IMR-90 (cell line): ENCODE data around the gene C11orf21. TPM values are rescaled to one million over a fixed set of nuclear protein-coding genes. Genes with fewer than 3 reads are reported as not detected.

Experiments
- ATAC-seq: fragments of 200-7000 bp; cut with Tn5 transposase; 2 replicates; pipeline ENCODE4 v1.9.1; 2020; ENCODE audit warnings: low read depth, mild to moderate bottlenecking, moderate library complexity
- BruUV-seq: library from RNA; stranded (reverse); fragments of 400-500 nt; replicated peaks from 2 replicates; lab custom pipeline; 2021; lab: Mats Ljungman, UMichigan
- CTCF ChIA-PET: fragments of 300-600 bp; formaldehyde crosslinking; extraction: SDS; loops from one replicate; lab custom pipeline; 2021; ENCODE audit warnings: antibody characterized with exemption; lab: Yijun Ruan, JAX
- POLR2A ChIA-PET: fragments of 300-600 bp; sonication (Branson Sonifier 250); formaldehyde crosslinking; loops from one replicate; lab custom pipeline; 2022; ENCODE audit warnings: antibody characterized with exemption; ENCODE audit not compliant: unreplicated experiment; lab: Charles Lee
- DNase-seq: peaks from one replicate; pipeline ENCODE4 v3.0.0; 2013
- H2AFZ ChIP-seq: replicated peaks from 2 replicates; pipeline ENCODE3; 2013; ENCODE audit warnings: low read length, mild to moderate bottlenecking; ENCODE audit not compliant: poor library complexity
- H2AK5ac ChIP-seq: 2 replicates; pipeline ENCODE4 v1.6.1; 2013; ENCODE audit warnings: low read depth, low read length, inconsistent platforms
- H2AK9ac ChIP-seq: replicated peaks from 2 replicates; pipeline ENCODE3; 2013; ENCODE audit warnings: mild to moderate bottlenecking, low read depth, low read length, moderate library complexity; ENCODE audit not compliant: poor library complexity
- H2BK120ac ChIP-seq: 2 replicates; pipeline ENCODE4 v1.6.1; 2013; ENCODE audit warnings: low read depth, low read length, inconsistent platforms
- H2BK15ac ChIP-seq: 3 replicates; pipeline ENCODE4 v1.6.1; 2013; ENCODE audit warnings: low read depth, low read length, inconsistent platforms
- H2BK20ac ChIP-seq: 2 replicates; pipeline ENCODE4 v1.6.1; 2013; ENCODE audit warnings: low read depth, mild to moderate bottlenecking, inconsistent platforms, low read length, moderate library complexity
- H2BK5ac ChIP-seq: 2 replicates; pipeline ENCODE4 v1.6.1; 2013; ENCODE audit warnings: mild to moderate bottlenecking, low read depth, low read length, inconsistent platforms; ENCODE audit not compliant: poor library complexity, severe bottlenecking
- H3K14ac ChIP-seq: replicated peaks from 2 replicates; pipeline ENCODE4 v1.6.1; 2013; ENCODE audit warnings: low read depth, low read length, inconsistent platforms
- H3K18ac ChIP-seq: 2 replicates; pipeline ENCODE4 v1.6.1; 2013; ENCODE audit warnings: low read depth, low read length, control low read depth
- H3K23ac ChIP-seq: 2 replicates; pipeline ENCODE4 v1.6.1; 2013; ENCODE audit warnings: low read depth, low read length, inconsistent platforms
- H3K27ac ChIP-seq: 2 replicates; pipeline ENCODE4 v1.5.1; 2013; ENCODE audit warnings: mild to moderate bottlenecking, control low read depth, low read length; ENCODE audit not compliant: insufficient read depth
- H3K27me3 ChIP-seq: 2 replicates; pipeline ENCODE4 v1.6.1; 2013; ENCODE audit warnings: low read length; ENCODE audit not compliant: control insufficient read depth, insufficient read depth
- H3K36me3 ChIP-seq: 2 replicates; pipeline ENCODE4 v1.6.1; 2013; ENCODE audit warnings: low read length, mixed read lengths; ENCODE audit not compliant: control insufficient read depth, insufficient read depth
- H3K4ac ChIP-seq: 2 replicates; pipeline ENCODE4 v1.6.1; 2013; ENCODE audit warnings: low read depth, low read length, inconsistent platforms
- H3K4me1 ChIP-seq: 2 replicates; pipeline ENCODE4 v1.6.1; 2013; ENCODE audit warnings: low read length, mixed read lengths; ENCODE audit not compliant: control insufficient read depth, insufficient read depth
- H3K4me2 ChIP-seq: 2 replicates; pipeline ENCODE4 v1.6.1; 2013; ENCODE audit warnings: low read depth, mild to moderate bottlenecking, control low read depth, low read length, moderate library complexity
- H3K4me3 ChIP-seq: 2 replicates; pipeline ENCODE4 v1.5.1; 2013; ENCODE audit warnings: low read depth, mild to moderate bottlenecking, control low read depth, low read length, moderate library complexity; ENCODE audit not compliant: insufficient read depth
- H3K56ac ChIP-seq: 2 replicates; pipeline ENCODE4 v1.6.1; 2013; ENCODE audit warnings: low read length, inconsistent platforms; ENCODE audit not compliant: insufficient read depth; ENCODE audit errors: extremely low read depth
- H3K79me1 ChIP-seq, 2 experiments: 2 replicates each; pipeline ENCODE4 v1.6.1; 2013; ENCODE audit warnings: low read length in 2 of 2, inconsistent platforms in 1 of 2, low read depth in 1 of 2
- H3K9ac ChIP-seq: 2 replicates; pipeline ENCODE4 v1.6.1; 2013; ENCODE audit warnings: low read depth, low read length, control low read depth
- H3K9me1 ChIP-seq: 2 replicates; pipeline ENCODE4 v1.6.1; 2013; ENCODE audit warnings: low read length, inconsistent platforms; ENCODE audit not compliant: insufficient read depth
- H3K9me3 ChIP-seq: 2 replicates; pipeline ENCODE4 v1.6.1; 2013; ENCODE audit warnings: low read length; ENCODE audit not compliant: control insufficient read depth, insufficient read depth
- H4K20me1 ChIP-seq: 2 replicates; pipeline ENCODE4 v1.6.1; 2013; ENCODE audit warnings: low read length, inconsistent platforms; ENCODE audit not compliant: insufficient read depth
- H4K5ac ChIP-seq: 2 replicates; pipeline ENCODE4 v1.6.1; 2013; ENCODE audit warnings: mild to moderate bottlenecking, low read depth, low read length, control low read depth
- H4K8ac ChIP-seq, 2 experiments: 2 replicates each; pipeline ENCODE4 v1.6.1; 2013; ENCODE audit warnings: low read depth in 2 of 2, low read length in 2 of 2, control low read depth in 1 of 2, inconsistent platforms in 1 of 2
- H4K91ac ChIP-seq: 2 replicates; pipeline ENCODE4 v1.6.1; 2013; ENCODE audit warnings: low read depth, low read length, inconsistent platforms; ENCODE audit not compliant: insufficient read depth
- CEBPB ChIP-seq: IDR thresholded peaks from 2 replicates; pipeline ENCODE4 v1.6.1; 2012; ENCODE audit warnings: low read depth, low read length, improper control_type of control experiment
- FOS ChIP-seq: fragments of 150-350 bp; IDR thresholded peaks from 2 replicates; pipeline ENCODE4 v1.6.1; 2016; ENCODE audit warnings: low read depth, low read length
- MAFK ChIP-seq: IDR thresholded peaks from 2 replicates; pipeline ENCODE4 v1.6.1; 2012; ENCODE audit warnings: low read depth, low read length, improper control_type of control experiment
- NFE2L2 ChIP-seq: fragments of 150-350 bp; IDR thresholded peaks from 2 replicates; pipeline ENCODE4 v1.6.1; 2016; ENCODE audit warnings: low read depth, mild to moderate bottlenecking, low read length
- POLR2A ChIP-seq: IDR thresholded peaks from 2 replicates; pipeline ENCODE4 v1.6.1; 2012; ENCODE audit warnings: mild to moderate bottlenecking, low read depth, low read length
- RAD21 ChIP-seq: IDR thresholded peaks from 2 replicates; pipeline ENCODE4 v1.6.1; 2012; ENCODE audit warnings: low read length, improper control_type of control experiment
- RCOR1 ChIP-seq: IDR thresholded peaks from 2 replicates; pipeline ENCODE4 v1.6.1; 2012; ENCODE audit warnings: mild to moderate bottlenecking, low read length, improper control_type of control experiment; ENCODE audit not compliant: insufficient replicate concordance
- WGBS, 2 experiments: methylation state at CpG; one replicate each; pipeline versions ENCODE4 v1.1.5 to v1.1.7; 2013; ENCODE audit warnings: missing lambda C conversion rate in 2 of 2; ENCODE audit not compliant: insufficient read length in 1 of 2; ENCODE audit errors: extremely low coverage in 2 of 2; 5-methylcytosine and 5-hydroxymethylcytosine counted together
- dilution Hi-C: fragments of 300-500 bp; cut with HindIII; formaldehyde crosslinking; loops from one replicate; pipeline ENCODE4 v1.14.3; 2018; ENCODE audit warnings: low sequenced_read_pairs; ENCODE audit not compliant: unreplicated experiment
- in situ Hi-C: fragments of 300-500 bp; cut with MboI; formaldehyde crosslinking; loops from 3 replicates; pipeline ENCODE4 v1.14.3; 2019; ENCODE audit warnings: low sequenced_read_pairs, inconsistent platforms, mixed read lengths
- intact Hi-C: fragments of 100-400 bp; cut with micrococcal nuclease; formaldehyde crosslinking; loops from 2 replicates; pipeline ENCODE4 v1.10.0; 2022
- polyA plus RNA-seq, 3 experiments: library from polyadenylated mRNA; depleted of rRNA; stranded (reverse); fragments of >200 nt; gene quantifications; 2 replicates each; pipeline ENCODE4 v1.2.3, GENCODE V29; 2012; ENCODE audit warnings: low replicate concordance in 1 of 3
- total RNA-seq: library from RNA; depleted of rRNA; stranded (reverse); fragments of >200 nt; gene quantifications from 2 replicates; pipeline ENCODE4 v1.2.3, GENCODE V29; 2012
- TF ChIP-seq, protein P1 (sequence below): fragments of 150-350 bp; IDR thresholded peaks from 2 replicates; pipeline ENCODE4 v1.6.1; 2017; ENCODE audit warnings: mild to moderate bottlenecking, antibody characterized with exemption, low read length, low read depth

The C11orf21 gene
- total and polyA plus RNA-seq, 2 of the 4 experiments (the other 2 are of a cell fraction): not detected

DNA sequence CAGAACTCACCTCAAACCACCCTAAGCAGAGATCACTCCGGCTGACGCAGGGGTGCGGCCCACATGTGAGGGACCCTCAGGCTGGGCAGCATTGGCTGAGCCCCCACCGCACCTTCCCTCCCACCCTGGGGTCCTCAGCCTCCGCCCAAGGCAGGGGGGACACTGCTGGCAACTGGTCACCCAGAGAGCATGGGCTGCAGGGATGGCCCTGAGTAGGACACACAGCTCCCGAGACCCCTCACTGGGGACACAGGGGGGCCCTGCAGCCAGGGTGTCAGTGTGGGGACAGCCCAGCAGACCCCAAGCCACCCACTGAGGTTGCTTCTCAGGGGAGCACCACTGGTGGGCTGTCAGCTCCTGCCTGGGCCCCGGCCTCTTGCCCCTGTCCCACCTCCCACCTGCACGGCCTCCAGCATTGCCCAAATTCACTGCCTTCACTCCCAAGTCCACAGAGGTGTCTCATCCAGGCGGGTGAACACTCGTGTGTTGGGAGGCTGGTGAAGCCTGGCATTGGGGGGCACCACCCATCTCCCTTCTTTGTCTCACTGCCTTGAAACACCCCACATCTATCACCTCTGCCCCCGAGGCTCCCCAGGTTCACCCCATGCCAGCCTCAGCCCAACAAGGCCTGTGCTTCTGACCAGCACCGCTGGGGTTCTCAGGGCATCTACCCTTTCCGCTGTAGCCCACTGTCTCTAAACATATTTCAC is 4.7 kb downstream of the C11orf21 start:
- no peak overlapping the region for H3K14ac ChIP-seq
- H4K8ac ChIP-seq: no peak overlapping the region
- no peak overlapping the region for H2BK120ac ChIP-seq
- no peak overlapping the region for H4K5ac ChIP-seq
- DNase-seq (no peak), ATAC-seq (no peak)
- no peak overlapping the region for H4K91ac ChIP-seq
- no peaks in the 10 kb centered on the region for H3K4me1 ChIP-seq
- no peaks in the 10 kb centered on the region for H4K20me1 ChIP-seq
- H3K4me2 ChIP-seq: no peak overlapping the region
- no peak overlapping the region for H2AK9ac ChIP-seq
- H3K79me1 ChIP-seq: no peaks in the 10 kb centered on the region
- no peak overlapping the region for H3K4ac ChIP-seq
- no peak overlapping the region for H3K23ac ChIP-seq
- in situ Hi-C loops: no loop called here
- no peaks in the 10 kb centered on the region for H3K9me1 ChIP-seq
- no peak overlapping the region for H2AK5ac ChIP-seq
- no peaks in the 10 kb centered on the region for H3K36me3 ChIP-seq
- BruUV-seq: no TSS peak
- H3K18ac ChIP-seq: no peak overlapping the region
- H3K9me3 ChIP-seq: no peaks in the 10 kb centered on the region
- H2BK5ac ChIP-seq: no peak overlapping the region
- H3K9ac ChIP-seq: no peak overlapping the region
- CTCF ChIA-PET: no interaction called here
- peaks cover 29% of the 10 kb centered on the region for H3K27me3 ChIP-seq
- POLR2A ChIA-PET: no interaction called here
- intact Hi-C loops: no loop called here
- no peak overlapping the region for H2BK15ac ChIP-seq
- TF ChIP-seq MAFK (no peak), NFE2L2 (no peak), RCOR1 (no peak), FOS (no peak), RAD21 (no peak), POLR2A (no peak), CEBPB (no peak)
- TF ChIP-seq, protein P1, sequence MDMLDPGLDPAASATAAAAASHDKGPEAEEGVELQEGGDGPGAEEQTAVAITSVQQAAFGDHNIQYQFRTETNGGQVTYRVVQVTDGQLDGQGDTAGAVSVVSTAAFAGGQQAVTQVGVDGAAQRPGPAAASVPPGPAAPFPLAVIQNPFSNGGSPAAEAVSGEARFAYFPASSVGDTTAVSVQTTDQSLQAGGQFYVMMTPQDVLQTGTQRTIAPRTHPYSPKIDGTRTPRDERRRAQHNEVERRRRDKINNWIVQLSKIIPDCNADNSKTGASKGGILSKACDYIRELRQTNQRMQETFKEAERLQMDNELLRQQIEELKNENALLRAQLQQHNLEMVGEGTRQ: no peak
- no peak overlapping the region for H2AFZ ChIP-seq
- no peak overlapping the region for H3K56ac ChIP-seq
- dilution Hi-C loops: no loop called here
- 40% methylated on average over 1 of the region's 13 CpGs; no CpG with 5 or more reads in 1 of the 2 experiments for WGBS, 2 experiments
- H3K27ac ChIP-seq: no peak overlapping the region
- H2BK20ac ChIP-seq: no peak overlapping the region
- no peak overlapping the region for H3K4me3 ChIP-seq
